Ascending aorta (tissue), 2 donors: ENCODE results near the gene NFIA. TPM values are rescaled to one million over a fixed set of nuclear protein-coding genes. Genes with fewer than 3 reads are reported as not detected.
A peak's percentile ranks its signal among the peaks of the same experiment; 100 is the strongest.

ENCODE experiments used
- DNase-seq, 2 donors: peaks; one replicate each; pipeline ENCODE4 v3.0.0-alpha.2; 2019; ENCODE audit warnings: low spot score in 2 of 2
- H3K27ac ChIP-seq, 2 donors: fragments of 200-600 bp; sonication (generic); one replicate each; pipeline ENCODE4 v1.5.1; 2016 to 2017; ENCODE audit warnings: mild to moderate bottlenecking in 1 of 2
- H3K27me3 ChIP-seq: fragments of 200-600 bp; sonication (generic); one replicate; pipeline ENCODE4 v1.5.1; 2017
- H3K36me3 ChIP-seq, 2 donors: fragments of 200-600 bp; sonication (generic); one replicate each; pipeline ENCODE4 v1.5.1; 2016
- H3K4me1 ChIP-seq, 2 donors: fragments of 200-600 bp; sonication (generic); one replicate each; pipeline ENCODE4 v1.5.1; 2016 to 2017; ENCODE audit warnings: mild to moderate bottlenecking in 1 of 2
- H3K4me3 ChIP-seq, 2 donors: fragments of 200-600 bp; sonication (generic); one replicate each; pipeline ENCODE4 v1.5.1; 2016 to 2017; ENCODE audit warnings: mild to moderate bottlenecking in 1 of 2
- H3K9me3 ChIP-seq, 2 donors: fragments of 200-600 bp; sonication (generic); one replicate each; pipeline ENCODE4 v1.5.1; 2016
- CTCF ChIP-seq, 3 experiments: fragments of 200-600 bp in 2 of 3; fragments of 450-650 bp in 1 of 3; sonication (generic) in 2 of 3; IDR thresholded peaks; one replicate each; pipeline ENCODE4 v1.5.1; 2016 to 2019; ENCODE audit warnings: antibody characterized with exemption in 3 of 3, mild to moderate bottlenecking in 1 of 3, moderate library complexity in 1 of 3
- intact Hi-C: fragments of 100-400 bp; cut with DNase I; formaldehyde crosslinking; loops from one replicate; pipeline ENCODE4 v1.15.1; 2023
- total RNA-seq: library from RNA; depleted of rRNA; stranded (reverse); fragments of >200 nt; gene quantifications from one replicate; pipeline ENCODE4 v1.1.0, GENCODE V29; 2016

NFIA gene
- total RNA-seq, 1 donor from 2014 or later, result 52.0 TPM

DNA sequence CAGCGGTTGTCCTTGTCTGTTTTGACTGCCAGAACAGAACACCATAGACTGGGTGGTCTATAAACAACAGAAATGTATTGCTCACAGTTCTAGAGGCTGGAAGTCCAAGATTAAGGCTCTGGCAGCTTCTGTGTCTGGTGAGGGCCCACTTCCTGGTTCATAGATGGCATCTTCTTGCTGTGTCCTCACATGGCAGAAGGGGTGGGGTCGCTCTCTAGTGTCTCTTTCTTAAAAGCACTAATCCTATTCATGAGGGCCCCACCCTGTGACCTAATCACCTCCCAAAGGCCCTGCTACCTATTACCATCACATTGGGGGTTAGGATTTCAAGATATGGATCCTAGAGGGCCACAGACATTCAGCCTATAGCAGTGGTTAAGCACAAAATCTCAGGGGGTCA lies 304.4 kb downstream of the NFIA start:
- Histone ChIP-seq H3K36me3 (peaks cover 9 to 27% of the 10 kb centered on the region in 2 donors), H3K27ac (peak overlapping the region; percentile 39 to 44)
- no peak for DNase-seq

GRCh38 chr1:61387829-61388228 lies 305.5 kb downstream of the NFIA start:
- Histone ChIP-seq H3K4me3 (no peak overlapping the region), H3K27ac (peak overlapping the region in 1 of 2 donors; percentile 13), H3K27me3 (no peaks in the 10 kb centered on the region), H3K9me3 (peaks cover 0 to 5% of the 10 kb centered on the region in 2 donors), H3K4me1 (no peaks in the 10 kb centered on the region), H3K36me3 (peaks cover 9 to 27% of the 10 kb centered on the region in 2 donors)
- intact Hi-C loops, result no loop called here
- TF ChIP-seq CTCF (IDR thresholded peaks at IDR 0.05), result no peak
- no peak for DNase-seq

More for the DNA sequence above, 304.4 kb downstream of the NFIA start:
- H3K9me3 ChIP-seq, result peaks cover 0 to 5% of the 10 kb centered on the region in 2 donors
- no peak for TF ChIP-seq CTCF (IDR thresholded peaks at IDR 0.05)
- peaks cover 0 to 5% of the 10 kb centered on the region in 2 donors for H3K4me1 ChIP-seq
- intact Hi-C loops, result no loop called here
- H3K27me3 ChIP-seq, result no peaks in the 10 kb centered on the region
- no peak overlapping the region for H3K4me3 ChIP-seq

- no peaks in the 10 kb centered on the region for H3K4me1 ChIP-seq
- intact Hi-C loops, result no loop called here
- H3K9me3 ChIP-seq, result peaks cover 0 to 5% of the 10 kb centered on the region in 2 donors
- peak overlapping the region in 1 of 2 donors; percentile 39 for H3K27ac ChIP-seq
- H3K27me3 ChIP-seq, result no peaks in the 10 kb centered on the region
- no peak for DNase-seq
- H3K4me3 ChIP-seq, result no peak overlapping the region
- no peak for TF ChIP-seq CTCF (IDR thresholded peaks at IDR 0.05)
- peaks cover 9 to 21% of the 10 kb centered on the region in 2 donors for H3K36me3 ChIP-seq
Measured at GRCh38 chr1:61388566-61388965, 306.2 kb downstream of the NFIA start.

GRCh38 chr1:61389194-61389925 lies 307.0 kb downstream of the NFIA start:
- no peak for DNase-seq
- Histone ChIP-seq H3K27ac (peak overlapping the region in 1 of 2 donors; percentile 39), H3K27me3 (no peaks in the 10 kb centered on the region), H3K36me3 (peaks cover 9 to 21% of the 10 kb centered on the region in 2 donors), H3K4me1 (no peaks in the 10 kb centered on the region), H3K9me3 (peaks cover 0 to 5% of the 10 kb centered on the region in 2 donors), H3K4me3 (no peak overlapping the region)
- TF ChIP-seq CTCF (IDR thresholded peaks at IDR 0.05), result no peak
- intact Hi-C loops, result no loop called here

DNA sequence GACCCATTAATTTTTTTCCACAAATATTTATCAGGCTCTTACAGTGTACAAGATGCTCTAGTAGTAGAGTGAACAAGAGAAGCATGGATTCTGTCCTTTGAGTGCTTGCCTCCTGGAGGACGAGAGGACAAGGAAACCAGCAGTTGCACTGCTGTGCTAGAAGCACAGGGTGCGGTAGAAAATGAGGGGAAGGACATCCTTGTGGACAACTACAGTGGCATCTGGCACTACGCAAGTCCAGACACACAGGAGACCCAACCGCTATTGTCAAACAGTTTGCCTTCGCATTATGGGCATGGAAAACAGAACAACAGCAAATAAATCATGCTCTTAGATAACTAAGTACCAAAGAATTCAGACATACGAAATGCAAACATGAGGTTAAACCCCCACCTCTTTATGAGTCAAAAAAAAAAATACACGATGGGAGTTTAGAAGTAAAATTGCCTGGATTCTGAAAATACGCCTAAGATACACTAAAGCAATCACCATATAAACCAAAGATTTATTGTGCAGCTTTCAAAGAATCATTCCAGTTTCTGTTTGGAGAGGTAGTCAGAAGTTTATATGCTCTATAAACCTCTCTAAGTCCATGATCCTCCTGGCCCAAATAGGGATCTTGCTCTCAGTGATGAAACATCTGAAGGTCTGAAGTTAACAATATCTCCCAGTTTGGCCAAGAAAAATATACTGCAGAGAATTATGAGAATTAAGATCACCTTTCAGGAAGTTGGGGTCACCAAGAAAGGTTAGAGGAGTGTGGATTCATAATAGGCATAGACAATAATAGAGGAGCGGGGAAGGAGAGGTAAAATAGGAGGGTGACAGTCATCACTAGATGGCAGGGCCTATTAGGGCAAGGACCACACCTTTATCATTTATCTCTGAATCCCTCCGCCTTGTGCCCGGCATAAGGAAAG lies 307.8 kb downstream of the NFIA start:
- no peak for DNase-seq
- Histone ChIP-seq H3K36me3 (peaks cover 9 to 17% of the 10 kb centered on the region in 2 donors), H3K4me3 (no peak overlapping the region), H3K27ac (no peak overlapping the region), H3K27me3 (no peaks in the 10 kb centered on the region), H3K9me3 (peaks cover 0 to 5% of the 10 kb centered on the region in 2 donors), H3K4me1 (no peaks in the 10 kb centered on the region)
- intact Hi-C loops, result no loop called here
- TF ChIP-seq CTCF (IDR thresholded peaks at IDR 0.05), result no peak
